Suprapubic skin (tissue), 4 donors: Measurements from ENCODE around the gene GOLGA2. TPM values are rescaled to one million over a fixed set of nuclear protein-coding genes. Genes with fewer than 3 reads are reported as not detected.

Source experiments
- DNase-seq, 2 donors: peaks; one replicate each; pipeline ENCODE4 v3.0.0-alpha.2; 2019; ENCODE audit warnings: low spot score in 2 of 2
- H3K27ac ChIP-seq: fragments of 200-600 bp; sonication (generic); one replicate; pipeline ENCODE4 v1.5.1; 2019
- H3K27me3 ChIP-seq: fragments of 200-600 bp; sonication (generic); one replicate; pipeline ENCODE4 v1.5.1; 2019
- H3K36me3 ChIP-seq: fragments of 200-600 bp; sonication (generic); one replicate; pipeline ENCODE4 v1.5.1; 2019
- H3K4me1 ChIP-seq: fragments of 200-600 bp; sonication (generic); one replicate; pipeline ENCODE4 v1.5.1; 2019
- H3K4me3 ChIP-seq: fragments of 200-600 bp; sonication (generic); one replicate; pipeline ENCODE4 v1.5.1; 2019; ENCODE audit warnings: mild to moderate bottlenecking
- H3K9me3 ChIP-seq: fragments of 200-600 bp; sonication (generic); one replicate; pipeline ENCODE4 v1.5.1; 2019
- EP300 ChIP-seq: sonication (generic); formaldehyde crosslinking; IDR thresholded peaks from one replicate; pipeline ENCODE4 v1.6.1; 2017; ENCODE audit warnings: antibody characterized with exemption
- POLR2A ChIP-seq, 2 donors: fragments of 450-650 bp; IDR thresholded peaks; one replicate each; pipeline ENCODE4 v1.6.1; 2017; ENCODE audit warnings: antibody characterized with exemption in 2 of 2, mild to moderate bottlenecking in 2 of 2, moderate library complexity in 2 of 2
- POLR2AphosphoS5 ChIP-seq, 3 donors: sonication (generic); formaldehyde crosslinking; IDR thresholded peaks; one replicate each; pipeline ENCODE4 v1.6.1; 2017; ENCODE audit warnings: antibody characterized with exemption in 3 of 3
- WGBS: methylation state at CpG from one replicate; pipeline ENCODE4 v1.1.5; 2018; 5-methylcytosine and 5-hydroxymethylcytosine counted together
- total RNA-seq, 4 donors: library from RNA; depleted of rRNA; stranded (reverse); fragments of >200 nt; gene quantifications; one replicate each; pipeline ENCODE4 v1.1.0, GENCODE V29; 2016
- TF ChIP-seq, protein P1 (sequence below), 2 donors: fragments of 200-600 bp in 1 of 2; fragments of 450-650 bp in 1 of 2; sonication (generic) in 1 of 2; IDR thresholded peaks; one replicate each; pipeline ENCODE4 v1.5.1; 2016 to 2019; ENCODE audit warnings: antibody characterized with exemption in 2 of 2, mild to moderate bottlenecking in 1 of 2, moderate library complexity in 1 of 2

The GOLGA2 gene
- total RNA-seq, 4 donors from 2014 or later = 83.5 to 131 (median 99.0) TPM

DNA sequence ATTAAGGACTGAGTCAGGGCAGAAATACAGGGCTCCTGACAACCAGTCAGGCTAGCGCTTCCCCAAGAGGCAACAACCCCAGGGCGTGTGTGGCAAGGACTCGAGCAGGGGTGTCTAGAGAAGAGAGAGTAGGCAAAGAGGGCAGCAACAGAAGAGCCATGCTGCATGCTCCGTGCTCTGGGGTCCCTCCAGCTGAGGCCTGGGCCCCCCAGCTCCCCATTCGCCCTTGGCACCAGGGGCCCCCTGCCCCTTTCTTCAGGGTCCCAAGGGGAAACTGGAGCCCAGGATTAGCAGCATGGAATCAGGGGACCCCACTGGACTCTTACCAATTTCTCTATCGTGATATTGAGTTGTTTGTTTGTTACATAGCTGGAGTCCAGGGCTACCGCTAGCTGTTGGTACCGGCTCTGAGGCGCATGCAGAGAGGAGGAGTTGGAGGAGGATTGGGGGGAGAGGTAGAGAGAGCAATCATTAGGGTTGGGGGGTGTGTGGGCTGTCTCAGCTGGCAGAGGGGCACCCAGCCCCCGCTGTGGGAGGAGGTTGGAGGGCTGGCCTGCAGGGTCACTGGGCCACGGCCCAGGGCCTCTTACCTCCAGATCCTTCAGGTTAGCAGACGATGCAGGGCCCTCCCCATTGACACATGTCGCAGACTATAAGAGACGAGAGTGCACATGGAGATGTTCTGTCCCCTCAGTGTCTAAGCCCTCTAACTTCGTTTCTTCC, 8.8 kb downstream of the GOLGA2 start:
- H3K27ac ChIP-seq = no peak overlapping the region
- H3K36me3 ChIP-seq = peaks cover 73% of the 10 kb centered on the region
- H3K9me3 ChIP-seq = no peaks in the 10 kb centered on the region
- no peak overlapping the region for H3K4me3 ChIP-seq
- TF ChIP-seq EP300 (no peak), POLR2AphosphoS5 (IDR thresholded peaks at IDR 0.05) (no peak), POLR2A (IDR thresholded peaks at IDR 0.05) (no peak)
- TF ChIP-seq, protein P1, sequence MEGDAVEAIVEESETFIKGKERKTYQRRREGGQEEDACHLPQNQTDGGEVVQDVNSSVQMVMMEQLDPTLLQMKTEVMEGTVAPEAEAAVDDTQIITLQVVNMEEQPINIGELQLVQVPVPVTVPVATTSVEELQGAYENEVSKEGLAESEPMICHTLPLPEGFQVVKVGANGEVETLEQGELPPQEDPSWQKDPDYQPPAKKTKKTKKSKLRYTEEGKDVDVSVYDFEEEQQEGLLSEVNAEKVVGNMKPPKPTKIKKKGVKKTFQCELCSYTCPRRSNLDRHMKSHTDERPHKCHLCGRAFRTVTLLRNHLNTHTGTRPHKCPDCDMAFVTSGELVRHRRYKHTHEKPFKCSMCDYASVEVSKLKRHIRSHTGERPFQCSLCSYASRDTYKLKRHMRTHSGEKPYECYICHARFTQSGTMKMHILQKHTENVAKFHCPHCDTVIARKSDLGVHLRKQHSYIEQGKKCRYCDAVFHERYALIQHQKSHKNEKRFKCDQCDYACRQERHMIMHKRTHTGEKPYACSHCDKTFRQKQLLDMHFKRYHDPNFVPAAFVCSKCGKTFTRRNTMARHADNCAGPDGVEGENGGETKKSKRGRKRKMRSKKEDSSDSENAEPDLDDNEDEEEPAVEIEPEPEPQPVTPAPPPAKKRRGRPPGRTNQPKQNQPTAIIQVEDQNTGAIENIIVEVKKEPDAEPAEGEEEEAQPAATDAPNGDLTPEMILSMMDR (IDR thresholded peaks at IDR 0.05) = no peak
- peaks cover 12% of the 10 kb centered on the region for H3K4me1 ChIP-seq
- DNase-seq = no peak
- WGBS = 87% methylated on average over 15 of the region's 15 CpGs
- H3K27me3 ChIP-seq = no peaks in the 10 kb centered on the region

DNA sequence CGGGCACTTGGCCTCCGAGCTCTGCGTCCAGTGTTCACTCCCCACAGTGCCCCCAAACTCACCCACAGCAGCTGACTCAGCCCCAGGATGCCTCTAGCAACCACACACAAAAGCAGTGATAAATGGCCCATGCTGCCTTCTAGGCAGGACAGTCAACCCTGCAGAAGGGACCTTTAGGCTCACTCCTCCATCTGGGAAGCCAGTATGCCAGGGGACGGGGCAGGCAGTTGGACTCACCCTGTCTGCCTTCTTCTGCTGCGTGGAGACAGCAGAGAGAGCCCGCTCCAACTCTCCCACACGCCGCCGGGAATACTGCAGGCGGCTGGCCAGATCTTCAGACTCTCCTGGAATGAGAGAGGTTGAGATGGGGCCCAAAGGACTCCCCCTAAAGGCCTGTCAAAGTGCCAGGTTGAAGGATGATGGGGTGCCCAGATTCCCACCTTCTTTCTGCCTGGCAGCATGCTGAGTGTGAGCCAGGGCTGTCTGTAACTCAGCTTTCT, 10.4 kb downstream of the GOLGA2 start:
- no peak overlapping the region for H3K27ac ChIP-seq
- peaks cover 82% of the 10 kb centered on the region for H3K36me3 ChIP-seq
- no peaks in the 10 kb centered on the region for H3K27me3 ChIP-seq
- no peak overlapping the region for H3K4me3 ChIP-seq
- no peaks in the 10 kb centered on the region for H3K9me3 ChIP-seq
- 97% methylated on average over 3 of the region's 10 CpGs for WGBS
- no peak for DNase-seq
- peaks cover 7% of the 10 kb centered on the region for H3K4me1 ChIP-seq
- TF ChIP-seq, protein P1 (IDR thresholded peaks at IDR 0.05) = no peak
- TF ChIP-seq POLR2AphosphoS5 (IDR thresholded peaks at IDR 0.05) (no peak), POLR2A (IDR thresholded peaks at IDR 0.05) (no peak), EP300 (no peak)

DNA sequence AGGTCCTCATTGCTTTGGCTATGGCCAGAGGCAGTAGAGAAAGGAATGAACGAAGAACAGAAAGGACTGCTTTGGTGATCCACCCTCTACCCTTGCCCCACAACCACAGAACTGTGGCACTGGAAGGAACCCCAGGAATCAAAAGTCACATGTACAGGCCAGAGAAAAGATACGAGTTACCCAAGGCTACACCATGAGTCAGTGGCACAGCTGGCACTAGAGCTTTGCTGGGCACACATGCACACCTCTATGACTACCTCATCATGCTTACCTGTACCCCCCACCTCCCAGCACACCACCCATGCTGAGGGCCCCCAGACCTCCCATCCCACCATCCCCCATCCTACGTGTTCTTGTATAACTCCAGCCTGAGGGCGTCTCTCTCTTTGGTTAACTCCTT, 13.1 kb downstream of the GOLGA2 start:
- Histone ChIP-seq H3K27ac (no peak overlapping the region), H3K27me3 (no peaks in the 10 kb centered on the region), H3K9me3 (no peaks in the 10 kb centered on the region), H3K4me1 (no peaks in the 10 kb centered on the region), H3K36me3 (peaks cover 95% of the 10 kb centered on the region), H3K4me3 (no peak overlapping the region)
- DNase-seq = no peak
- TF ChIP-seq, protein P1 (IDR thresholded peaks at IDR 0.05) = no peak
- TF ChIP-seq EP300 = no peak
- no peak for TF ChIP-seq POLR2AphosphoS5 (IDR thresholded peaks at IDR 0.05)
- TF ChIP-seq POLR2A (IDR thresholded peaks at IDR 0.05) = no peak
- WGBS = 66% methylated on average over 4 of the region's 4 CpGs

DNA sequence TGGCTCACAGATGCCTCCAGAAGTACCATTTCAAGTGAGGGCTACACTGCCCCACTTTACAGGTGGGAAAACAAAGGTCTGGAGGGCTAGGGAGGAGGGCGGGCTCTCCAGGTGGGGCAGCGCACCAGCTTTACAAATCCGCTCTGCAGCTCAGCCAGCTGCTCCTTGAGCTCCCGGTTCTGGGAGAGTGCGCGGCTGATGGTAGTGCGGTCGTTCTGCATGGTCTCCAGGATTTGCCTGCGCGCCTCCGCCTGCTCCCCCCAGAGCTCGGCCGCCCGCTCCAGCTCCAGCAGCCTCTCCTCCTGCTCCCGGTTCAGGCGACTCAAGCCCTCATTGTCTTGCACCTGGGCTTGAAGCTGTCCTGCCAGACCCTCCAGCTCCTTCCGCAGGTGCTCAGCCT, 15.5 kb downstream of the GOLGA2 start:
- Histone ChIP-seq H3K4me1 (peaks cover 3% of the 10 kb centered on the region), H3K4me3 (no peak overlapping the region), H3K27me3 (no peaks in the 10 kb centered on the region), H3K9me3 (no peaks in the 10 kb centered on the region), H3K27ac (no peak overlapping the region), H3K36me3 (peaks cover 84% of the 10 kb centered on the region)
- DNase-seq = no peak
- WGBS = 86% methylated on average over 8 of the region's 17 CpGs
- TF ChIP-seq EP300 (no peak), POLR2AphosphoS5 (IDR thresholded peaks at IDR 0.05) (no peak), POLR2A (IDR thresholded peaks at IDR 0.05) (no peak)
- TF ChIP-seq, protein P1 (IDR thresholded peaks at IDR 0.05) = no peak

DNA sequence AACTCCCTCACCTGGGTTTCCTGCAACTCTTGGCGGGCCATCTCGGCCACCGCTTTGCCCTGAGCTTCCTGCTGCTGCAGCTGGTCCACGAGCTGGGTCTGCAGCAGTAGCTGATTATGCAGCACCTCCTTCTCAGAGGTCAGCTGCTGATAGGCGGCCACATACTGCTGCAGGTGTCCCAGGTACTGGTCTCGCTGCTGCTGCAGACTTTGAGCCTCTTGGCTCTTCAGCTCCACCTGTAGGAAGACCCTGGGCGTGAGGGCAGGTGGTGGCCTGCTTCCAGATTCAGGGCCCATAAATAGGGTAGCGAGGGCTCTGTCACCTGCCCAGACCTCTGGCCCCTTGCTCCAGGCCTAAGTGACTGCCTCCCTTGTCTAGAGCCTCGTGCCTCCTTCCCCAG, 16.7 kb downstream of the GOLGA2 start:
- TF ChIP-seq, protein P1 (IDR thresholded peaks at IDR 0.05) = no peak
- no peak for TF ChIP-seq POLR2A (IDR thresholded peaks at IDR 0.05)
- TF ChIP-seq EP300 = no peak
- TF ChIP-seq POLR2AphosphoS5 (IDR thresholded peaks at IDR 0.05) = no peak
- H3K27ac ChIP-seq = no peak overlapping the region
- H3K4me3 ChIP-seq = no peak overlapping the region
- H3K9me3 ChIP-seq = no peaks in the 10 kb centered on the region
- no peak for DNase-seq
- H3K36me3 ChIP-seq = peaks cover 72% of the 10 kb centered on the region
- H3K4me1 ChIP-seq = peaks cover 15% of the 10 kb centered on the region
- WGBS = 80% methylated on average over 9 of the region's 9 CpGs
- H3K27me3 ChIP-seq = no peaks in the 10 kb centered on the region
